Endodermal cell (in vitro differentiated cells): ENCODE results near the gene CD244. TPM values are rescaled to one million over a fixed set of nuclear protein-coding genes. Genes with fewer than 3 reads are reported as not detected.

ENCODE experiments used
- DNase-seq: peaks from one replicate; pipeline ENCODE4 v3.0.0-alpha.2; 2017
- H3K27ac ChIP-seq: 2 replicates; pipeline ENCODE4 v1.5.1; 2013; ENCODE audit warnings: mild to moderate bottlenecking, low read depth, low read length, moderate library complexity
- H3K27me3 ChIP-seq: 2 replicates; pipeline ENCODE4 v1.6.1; 2013; ENCODE audit warnings: mild to moderate bottlenecking, low read length, moderate library complexity; ENCODE audit not compliant: insufficient read depth, control insufficient read depth, poor library complexity, severe bottlenecking
- H3K36me3 ChIP-seq: 2 replicates; pipeline ENCODE4 v1.7.0; 2013; ENCODE audit warnings: mild to moderate bottlenecking, low read length, moderate library complexity; ENCODE audit not compliant: control insufficient read depth, insufficient read depth
- H3K4me1 ChIP-seq: one replicate; pipeline ENCODE4 v1.7.0; 2013; ENCODE audit warnings: low read length; ENCODE audit not compliant: control insufficient read depth, insufficient read depth
- H3K4me3 ChIP-seq: 2 replicates; pipeline ENCODE4 v1.5.1; 2013; ENCODE audit warnings: mild to moderate bottlenecking, low read length, moderate library complexity
- H3K9ac ChIP-seq: 2 replicates; pipeline ENCODE4 v1.6.1; 2013; ENCODE audit warnings: mild to moderate bottlenecking, low read length, moderate library complexity; ENCODE audit not compliant: poor library complexity, severe bottlenecking; ENCODE audit errors: extremely low read depth
- H3K9me3 ChIP-seq: 2 replicates; pipeline ENCODE4 v1.6.1; 2013; ENCODE audit warnings: mild to moderate bottlenecking, low read length, moderate library complexity; ENCODE audit not compliant: control insufficient read depth
- H3K27ac Mint-ChIP-seq: 2 replicates; pipeline ENCODE4 v1.8.0; 2020; ENCODE audit warnings: mixed read lengths
- H3K27me3 Mint-ChIP-seq: 2 replicates; pipeline ENCODE4 v1.8.0; 2021; ENCODE audit warnings: mild to moderate bottlenecking, mixed read lengths; ENCODE audit not compliant: insufficient read depth
- H3K36me3 Mint-ChIP-seq: 2 replicates; pipeline ENCODE4 v1.8.0; 2020; ENCODE audit warnings: low read depth, mixed read lengths
- H3K4me1 Mint-ChIP-seq: 2 replicates; pipeline ENCODE4 v1.8.0; 2020; ENCODE audit warnings: mixed read lengths
- H3K4me3 Mint-ChIP-seq: 2 replicates; pipeline ENCODE4 v1.8.0; 2020; ENCODE audit warnings: mild to moderate bottlenecking, moderate library complexity, mixed read lengths
- H3K9me3 Mint-ChIP-seq: 2 replicates; pipeline ENCODE4 v1.8.0; 2020; ENCODE audit warnings: mild to moderate bottlenecking, mixed read lengths
- CTCF ChIP-seq: fragments of 200-600 bp; sonication (generic); conservative IDR thresholded peaks from 2 replicates; pipeline ENCODE4 v1.5.0; 2021; ENCODE audit warnings: antibody characterized with exemption, mild to moderate bottlenecking
- WGBS, 2 experiments: methylation state at CpG; one replicate each; pipeline versions ENCODE4 v1.1.5 to v1.1.7; 2013; ENCODE audit warnings: missing lambda C conversion rate in 2 of 2, mixed read lengths in 1 of 2; ENCODE audit not compliant: insufficient coverage in 1 of 2, insufficient read length in 1 of 2; 5-methylcytosine and 5-hydroxymethylcytosine counted together
- total RNA-seq, 2 donors: library from RNA; stranded (reverse); fragmentation: NEBNext Ultra II Directional in 1 of 2; extraction: Animal tissue kit (Norgen Biotek cat#: 25700) in 1 of 2; gene quantifications; 2 replicates in 1 of 2; 3 replicates in 1 of 2; pipeline ENCODE4 v1.2.1, GENCODE V29; 2021

CD244 gene
- total RNA-seq, 2 donors from 2014 or later, result 0.31 TPM; not detected in 1

GRCh38 chr1:160866001-160866694, 3.5 kb upstream of the CD244 start:
- peak overlapping the region; percentile 2 for H3K4me3 ChIP-seq
- no peak for DNase-seq
- Mint-ChIP-seq H3K9me3 (no peaks in the 10 kb centered on the region), H3K36me3 (no peaks in the 10 kb centered on the region), H3K4me3 (peak overlapping the region; percentile 0), H3K27ac (peak overlapping the region; percentile 78), H3K27me3 (no peaks in the 10 kb centered on the region), H3K4me1 (peaks cover 56% of the 10 kb centered on the region)
- peaks cover 9% of the 10 kb centered on the region for H3K4me1 ChIP-seq
- H3K9me3 ChIP-seq, result no peaks in the 10 kb centered on the region
- H3K27ac ChIP-seq, result no peak overlapping the region
- TF ChIP-seq CTCF, result no peak
- H3K27me3 ChIP-seq, result no peaks in the 10 kb centered on the region
- no peak overlapping the region for H3K9ac ChIP-seq
- H3K36me3 ChIP-seq, result no peaks in the 10 kb centered on the region

DNA sequence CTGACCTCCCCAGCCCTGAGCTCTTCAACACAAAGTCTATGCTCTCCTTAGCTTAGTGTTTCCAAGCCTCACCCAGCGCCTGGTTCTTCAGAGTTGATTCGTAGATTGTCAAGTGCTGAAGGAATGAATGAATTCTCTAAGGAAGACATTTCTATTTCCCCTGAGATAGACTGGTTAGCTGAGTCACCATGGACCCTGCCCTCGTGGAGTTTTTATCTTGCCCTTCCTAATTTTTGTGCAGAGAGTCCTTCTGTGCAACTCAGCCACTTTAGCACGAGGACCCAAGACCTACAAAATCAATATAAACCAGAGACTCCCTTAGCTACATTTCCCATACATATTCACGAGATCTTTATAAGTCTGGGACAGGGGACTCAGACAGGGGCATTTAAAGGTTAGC, 2.6 kb upstream of the CD244 start:
- H3K4me1 Mint-ChIP-seq, result peaks cover 56% of the 10 kb centered on the region
- DNase-seq, result no peak
- Histone ChIP-seq H3K9ac (no peak overlapping the region), H3K4me1 (peaks cover 9% of the 10 kb centered on the region), H3K9me3 (no peaks in the 10 kb centered on the region), H3K4me3 (no peak overlapping the region), H3K36me3 (no peaks in the 10 kb centered on the region), H3K27ac (no peak overlapping the region), H3K27me3 (no peaks in the 10 kb centered on the region)
- H3K36me3 Mint-ChIP-seq, result no peaks in the 10 kb centered on the region
- H3K9me3 Mint-ChIP-seq, result no peaks in the 10 kb centered on the region
- H3K27ac Mint-ChIP-seq, result peak overlapping the region; percentile 78
- no peak for TF ChIP-seq CTCF
- no peaks in the 10 kb centered on the region for H3K27me3 Mint-ChIP-seq
- H3K4me3 Mint-ChIP-seq, result no peak overlapping the region
- WGBS, 2 experiments, result 80 to 94% methylated on average over 3 to 5 of the region's 5 CpGs

DNA sequence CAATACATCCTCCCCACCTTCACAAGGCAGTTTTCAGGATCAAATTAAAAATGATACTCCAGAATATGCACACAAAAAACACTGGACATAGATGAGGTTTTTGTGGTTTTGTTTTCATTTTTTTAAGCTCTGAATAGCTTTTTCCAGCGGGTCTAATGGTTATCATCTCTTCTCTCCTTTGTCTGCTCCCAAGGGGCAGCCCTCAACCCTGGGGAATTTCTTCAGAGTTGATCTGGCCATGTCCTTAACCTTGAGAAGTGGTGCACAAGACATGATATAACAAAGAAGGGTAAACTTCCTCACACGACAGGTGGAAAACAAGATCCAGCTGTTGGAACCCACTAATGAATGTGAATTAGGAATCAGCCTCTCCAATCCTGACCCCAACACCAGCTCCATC, 1.5 kb upstream of the CD244 start:
- no peaks in the 10 kb centered on the region for H3K9me3 Mint-ChIP-seq
- TF ChIP-seq CTCF, result no peak

More for the DNA sequence above, 1.5 kb upstream of the CD244 start:
- no peaks in the 10 kb centered on the region for H3K9me3 ChIP-seq
- DNase-seq, result no peak
- H3K36me3 Mint-ChIP-seq, result no peaks in the 10 kb centered on the region
- WGBS, 2 experiments, result 82 to 90% methylated on average over 2 of the region's 2 CpGs
- peaks cover 9% of the 10 kb centered on the region for H3K4me1 ChIP-seq
- H3K27ac Mint-ChIP-seq, result peak overlapping the region; percentile 26
- no peaks in the 10 kb centered on the region for H3K27me3 ChIP-seq
- H3K4me3 Mint-ChIP-seq, result no peak overlapping the region
- H3K27ac ChIP-seq, result no peak overlapping the region
- no peaks in the 10 kb centered on the region for H3K36me3 ChIP-seq
- no peaks in the 10 kb centered on the region for H3K27me3 Mint-ChIP-seq
- peaks cover 53% of the 10 kb centered on the region for H3K4me1 Mint-ChIP-seq
- no peak overlapping the region for H3K9ac ChIP-seq
- H3K4me3 ChIP-seq, result no peak overlapping the region
